H54 (cell line): ENCODE data around the gene BUB1B.
A peak's percentile ranks its signal among the peaks of the same experiment; 100 is the strongest.

Experiments
- DNase-seq: peaks from one replicate; pipeline ENCODE4 v3.0.0; 2011; ENCODE audit warnings: low spot score, mixed read lengths; ENCODE audit not compliant: insufficient read length
- FAIRE-seq: peaks from 3 replicates; lab custom pipeline; 2011; peaks lifted over from hg19 to GRCh38; lab: Jason Lieb, UNC
- POLR2A ChIP-seq: IDR thresholded peaks from 2 replicates; pipeline ENCODE4 v1.6.1; 2011; ENCODE audit warnings: low read depth, mild to moderate bottlenecking, low read length

BUB1B gene

GRCh38 chr15:40239404-40239692 lies 78.5 kb downstream of the BUB1B start:
- no peak for TF ChIP-seq POLR2A
- DNase-seq, result no peak
- FAIRE-seq, result no peak

DNA sequence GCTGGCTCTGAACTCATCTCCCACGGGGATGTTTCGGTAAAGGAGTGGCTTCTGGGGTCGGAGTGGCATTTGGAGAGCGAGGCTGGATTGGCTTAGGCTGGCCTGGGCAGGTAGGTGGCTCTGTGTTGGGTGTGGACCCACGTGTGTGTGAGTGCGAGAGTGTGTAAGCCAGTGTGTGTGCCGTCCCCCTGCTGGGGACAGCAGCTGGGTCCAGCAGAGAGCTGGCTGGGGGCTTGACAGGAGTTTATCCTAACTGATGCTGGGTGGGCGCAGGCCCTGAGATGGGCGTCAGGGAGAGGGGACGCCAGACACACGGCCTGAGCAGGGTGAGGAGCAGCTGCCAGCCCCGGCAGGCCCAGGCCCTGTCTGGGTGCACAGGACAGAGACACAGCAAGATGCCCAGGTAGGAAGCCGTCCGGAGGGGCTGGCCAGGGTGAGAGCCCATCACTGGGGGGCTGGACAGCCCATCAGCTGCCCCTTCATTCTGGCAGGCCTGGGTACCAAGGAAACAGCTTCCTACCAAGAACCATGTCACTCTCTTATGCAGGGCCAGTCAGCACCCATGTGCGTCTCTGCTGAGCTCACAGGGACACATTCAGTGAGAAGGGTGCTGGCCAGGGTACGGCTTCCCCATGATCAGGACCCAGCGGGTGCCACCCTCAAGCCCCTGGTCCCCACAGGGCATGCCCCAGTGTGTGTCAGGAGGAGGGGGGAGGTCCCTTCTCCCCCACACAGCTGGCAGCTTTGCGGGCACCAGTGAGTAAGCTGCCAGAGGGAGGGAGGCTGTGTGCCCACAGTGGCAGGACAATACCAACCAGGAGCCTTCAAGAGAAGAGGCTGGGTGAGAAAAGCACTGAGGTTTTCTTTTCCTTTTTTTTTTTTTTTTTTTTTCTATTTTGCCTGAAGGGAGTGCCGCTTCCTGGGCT lies 79.1 kb downstream of the BUB1B start:
- peak; percentile 72 for DNase-seq
- TF ChIP-seq POLR2A, result no peak
- FAIRE-seq, result no peak

DNA sequence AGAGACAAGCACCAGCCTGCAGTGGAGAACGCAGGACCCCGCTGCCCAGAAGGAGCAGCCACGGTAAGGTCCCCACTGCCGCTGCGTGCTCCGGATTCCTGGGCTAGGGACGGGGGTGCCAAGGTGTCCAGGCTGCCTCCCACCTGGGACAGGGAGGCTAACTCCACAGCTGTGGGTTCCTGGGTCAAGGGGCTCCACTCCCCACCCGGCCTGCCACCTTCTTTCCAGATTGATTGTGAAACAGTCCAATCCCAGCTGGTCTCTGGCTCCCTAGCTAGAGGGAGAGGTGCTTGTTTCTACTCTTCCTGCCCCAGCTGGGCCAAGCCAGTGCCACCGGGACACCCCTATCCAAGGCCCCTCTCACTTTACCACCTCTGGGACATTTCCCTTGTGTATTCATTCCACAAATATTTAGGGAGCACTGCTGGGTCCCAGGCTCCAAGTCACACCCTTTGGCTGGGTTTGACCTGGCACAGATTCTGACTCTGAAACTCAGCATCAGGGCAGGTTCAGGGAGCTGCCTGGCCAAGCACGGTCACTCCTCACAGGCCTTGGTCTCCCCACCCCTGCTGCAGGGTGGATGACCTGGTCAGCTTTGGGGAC lies 79.9 kb downstream of the BUB1B start:
- no peak for TF ChIP-seq POLR2A
- FAIRE-seq (no peak), DNase-seq (no peak)

DNA sequence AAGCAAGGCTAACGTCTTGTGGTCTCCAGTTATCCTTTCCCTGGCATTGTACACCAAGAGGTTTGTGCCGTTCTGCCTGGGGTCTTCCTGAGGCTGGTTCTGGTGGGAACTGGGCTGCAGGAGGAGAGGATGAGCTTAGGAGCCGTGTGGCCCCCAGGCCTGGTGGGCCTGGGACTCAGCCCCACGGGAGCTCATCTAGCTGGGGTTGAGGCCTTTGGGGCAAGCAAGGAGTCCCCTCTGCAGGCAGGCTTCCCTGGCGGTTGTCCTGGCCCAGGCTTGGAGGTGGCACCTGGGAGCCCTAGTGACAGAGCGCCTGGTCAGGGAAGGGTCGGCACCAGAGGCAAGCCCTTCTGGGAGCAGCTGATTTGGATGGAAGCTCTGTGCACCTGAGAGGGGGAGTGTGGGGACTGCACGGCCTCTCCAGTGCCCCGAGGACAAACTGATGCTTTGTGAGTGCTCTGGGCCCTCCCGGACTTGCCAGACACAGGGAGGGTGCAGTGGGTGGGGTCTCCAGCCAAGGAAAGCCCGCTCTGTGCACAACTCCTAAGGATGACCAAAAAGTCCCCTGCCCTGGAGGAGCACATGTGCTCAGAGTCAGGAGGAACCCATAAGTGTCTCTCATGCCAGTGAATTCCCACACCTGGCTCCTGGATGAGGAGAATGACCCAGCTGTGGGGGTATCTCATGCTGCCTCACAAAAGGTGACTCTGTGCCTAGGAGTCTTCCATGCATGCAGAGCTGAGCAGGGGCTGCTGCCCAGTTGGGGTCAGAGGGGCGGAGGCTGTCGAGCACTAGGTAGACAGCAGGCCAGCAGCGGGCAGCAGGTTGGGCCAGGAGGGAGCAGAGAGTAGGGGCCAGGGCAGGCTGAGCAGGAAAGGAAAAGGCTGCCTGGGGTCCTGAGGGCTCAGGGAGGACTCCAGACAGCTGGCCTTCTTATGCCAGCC lies 80.7 kb downstream of the BUB1B start:
- FAIRE-seq (no peak), DNase-seq (no peak)
- no peak for TF ChIP-seq POLR2A

- TF ChIP-seq POLR2A, result no peak
- DNase-seq (no peak), FAIRE-seq (no peak)
Measured at GRCh38 chr15:40242213-40242599, 81.3 kb downstream of the BUB1B start.

GRCh38 chr15:40242601-40243000 lies 81.7 kb downstream of the BUB1B start:
- no peak for TF ChIP-seq POLR2A
- no peak for DNase-seq
- FAIRE-seq, result no peak

DNA sequence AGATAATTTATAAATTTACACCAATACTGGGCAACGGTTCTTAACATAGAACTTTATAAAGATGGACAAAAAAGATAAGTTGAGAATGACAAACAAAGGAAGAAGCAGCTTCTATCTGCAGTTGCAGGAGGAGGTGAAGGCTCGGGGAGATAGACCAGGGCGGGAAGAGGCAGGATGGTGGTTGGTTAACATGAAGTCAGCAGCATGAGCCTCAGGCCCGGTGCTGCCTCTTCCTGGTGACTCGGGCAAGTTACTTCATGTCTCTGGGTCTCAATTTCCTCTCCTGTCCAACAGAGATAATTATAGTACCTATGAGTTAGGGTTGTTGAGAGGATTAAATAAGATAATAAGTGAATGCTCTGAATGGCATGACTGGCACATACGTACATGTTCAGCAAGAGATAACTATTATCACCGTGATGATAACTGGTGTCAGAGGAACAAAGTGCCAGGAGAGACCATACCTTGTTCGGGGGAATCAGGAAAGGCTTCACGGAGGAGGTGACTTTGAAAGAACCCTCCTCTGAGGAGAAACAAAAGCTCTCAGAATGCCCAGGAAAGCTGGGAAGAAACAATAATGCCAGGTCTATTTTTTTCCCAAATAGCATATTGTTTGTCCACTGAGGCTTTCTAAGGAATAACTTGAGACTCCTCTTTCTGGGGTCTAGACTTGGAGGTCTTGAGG lies 82.4 kb downstream of the BUB1B start:
- TF ChIP-seq POLR2A, result no peak
- no peak for FAIRE-seq
- no peak for DNase-seq

- FAIRE-seq (no peak), DNase-seq (no peak)
- no peak for TF ChIP-seq POLR2A
Measured at GRCh38 chr15:40244961-40245523, 84.2 kb downstream of the BUB1B start.

DNA sequence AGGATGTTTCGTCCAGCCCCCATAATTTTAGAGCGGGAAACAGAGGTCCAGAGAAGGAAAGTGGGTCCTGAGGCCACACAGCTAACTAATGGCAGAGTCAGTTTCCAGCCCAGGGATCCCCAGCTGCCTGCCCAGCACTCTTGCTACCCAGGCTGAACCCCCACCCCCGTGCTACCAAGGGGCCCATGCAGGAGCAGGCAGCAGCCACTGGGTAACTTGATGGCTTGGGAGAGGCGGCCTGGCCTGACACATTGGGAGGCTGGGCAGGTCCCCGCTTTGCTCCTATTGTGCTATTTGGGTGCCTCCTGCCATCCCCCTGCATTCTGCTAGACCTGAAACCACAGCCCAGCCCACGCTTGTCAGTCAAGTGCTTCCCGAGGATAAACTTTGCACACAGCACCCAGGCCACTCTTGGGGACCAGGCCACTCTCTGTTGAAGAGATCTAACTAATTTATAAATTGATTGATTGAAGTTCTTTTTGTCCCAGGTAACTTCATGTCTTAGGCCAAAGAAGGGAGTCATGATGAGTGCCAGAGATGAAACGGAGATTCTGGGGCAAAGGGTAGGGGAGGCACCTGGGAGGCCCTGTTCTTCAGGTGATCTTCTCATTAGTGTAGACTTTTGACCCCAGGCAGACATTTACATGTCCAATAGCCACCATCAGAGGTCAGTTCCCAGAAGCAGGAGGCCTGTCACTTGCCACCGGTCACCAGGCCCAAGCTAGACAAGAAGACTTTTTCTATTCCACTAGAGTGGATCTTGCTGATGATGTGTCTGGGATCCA lies 85.0 kb downstream of the BUB1B start:
- TF ChIP-seq POLR2A, result no peak
- FAIRE-seq (no peak), DNase-seq (no peak)

DNA sequence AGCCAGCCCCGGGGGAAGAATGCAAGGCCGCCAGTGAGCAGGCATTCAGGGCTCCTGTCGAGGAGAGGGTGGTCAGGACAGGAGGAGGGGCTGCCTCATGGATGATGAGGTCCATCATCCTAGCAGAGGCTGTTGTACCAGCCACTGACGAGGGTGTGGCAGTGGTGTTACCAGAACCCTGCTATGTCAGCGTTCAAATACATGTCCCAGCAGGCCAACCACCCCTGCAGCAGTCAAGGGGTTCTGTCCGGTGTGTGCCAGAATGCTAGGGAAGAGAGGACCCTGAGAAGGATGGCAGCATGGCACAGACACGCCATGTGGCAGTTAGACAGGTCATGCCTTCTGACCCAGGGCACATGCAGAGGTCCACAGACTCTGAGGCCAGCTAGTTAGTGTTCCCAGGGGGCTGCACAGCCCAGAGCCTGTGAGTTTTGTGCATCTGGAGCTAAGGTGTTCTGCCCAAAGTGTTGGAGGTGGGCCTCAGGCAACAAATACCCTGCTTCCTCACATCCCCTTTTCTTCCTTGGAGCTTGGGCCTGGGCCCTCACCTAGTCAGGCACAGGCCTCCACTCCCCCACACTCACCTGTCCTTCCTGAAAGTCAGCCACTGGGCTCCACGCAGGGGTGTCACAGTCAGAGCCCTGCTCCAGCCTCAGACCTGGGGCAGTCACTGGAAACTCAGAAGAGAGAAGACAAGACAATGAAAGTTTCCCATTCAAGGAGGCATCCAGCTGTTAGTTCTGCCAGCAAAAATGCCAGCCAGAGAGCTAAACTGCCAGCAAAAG lies 85.8 kb downstream of the BUB1B start:
- no peak for TF ChIP-seq POLR2A

DNA sequence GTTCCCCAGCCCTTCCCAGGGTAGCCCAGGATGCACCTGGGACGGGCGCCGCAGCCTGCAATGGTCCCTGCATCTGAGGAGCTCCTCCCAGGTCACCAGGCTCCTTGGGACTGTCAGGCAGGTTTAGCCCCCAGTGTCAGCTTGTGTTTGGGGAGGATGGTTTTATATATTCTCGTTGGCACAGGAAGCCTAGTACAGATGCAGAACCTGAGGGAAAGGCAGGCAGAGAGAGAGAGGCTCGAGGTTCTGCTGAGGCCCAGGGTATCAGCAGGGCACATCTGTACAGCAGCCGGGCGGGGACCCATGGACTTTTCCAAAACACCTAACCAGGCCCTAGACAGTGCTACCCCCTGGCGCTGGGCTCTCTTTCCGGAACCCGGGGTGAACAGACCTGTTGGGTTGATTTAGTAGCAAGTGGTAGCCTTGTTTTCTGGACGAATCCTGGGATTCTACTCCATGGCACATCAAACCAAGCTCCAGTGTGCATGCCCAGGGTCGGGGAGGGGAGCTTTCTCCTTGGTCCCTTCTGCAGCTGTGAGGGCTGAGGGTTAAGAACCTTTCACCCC lies 86.6 kb downstream of the BUB1B start:
- no peak for FAIRE-seq
- no peak for TF ChIP-seq POLR2A
- DNase-seq, result no peak

More for the DNA sequence above, 85.8 kb downstream of the BUB1B start:
- DNase-seq (no peak), FAIRE-seq (no peak)
